Fibroblast of villous mesenchyme (primary cell): ENCODE measurements around the gene ADGB. TPM values are rescaled to one million over a fixed set of nuclear protein-coding genes. Genes with fewer than 3 reads are reported as not detected.
A peak's percentile ranks its signal among the peaks of the same experiment; 100 is the strongest.

Experiments used
- DNase-seq: peaks from one replicate; pipeline ENCODE4 v3.0.0-alpha.2; 2010; ENCODE audit warnings: low read depth
- H3K4me3 ChIP-seq: 2 replicates; pipeline ENCODE4 v1.5.1; 2011; ENCODE audit warnings: low read depth, mild to moderate bottlenecking, low read length
- total RNA-seq: library from RNA; depleted of rRNA; stranded (reverse); fragments of >200 nt; gene quantifications from 2 replicates; pipeline ENCODE4 v1.2.3, GENCODE V29; 2012
- TF ChIP-seq, protein P1 (sequence below): IDR thresholded peaks from 2 replicates; pipeline ENCODE4 v1.5.1; 2012; ENCODE audit warnings: low read depth, mild to moderate bottlenecking, low read length; ENCODE audit not compliant: insufficient read depth

Gene ADGB
- total RNA-seq, 1 donor: not detected

DNA sequence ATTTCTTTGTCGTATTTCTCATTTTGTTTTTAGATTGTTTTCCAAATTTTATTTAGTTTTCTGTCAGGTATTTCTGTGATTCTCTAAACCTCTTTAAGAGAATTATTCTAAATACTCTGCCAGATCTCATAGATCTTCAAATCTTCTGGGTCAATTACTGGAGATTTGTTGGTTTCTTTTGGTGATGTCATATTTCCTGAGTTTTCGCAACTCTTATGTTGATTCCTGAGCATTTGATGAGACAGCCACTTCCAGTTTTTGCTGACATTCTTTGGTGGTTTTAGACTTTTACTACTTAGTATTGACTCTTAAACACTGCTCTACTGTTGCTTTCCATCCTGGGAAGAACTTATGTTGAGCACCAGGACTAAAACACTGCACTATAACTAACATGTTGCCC is 21.9 kb downstream of the ADGB start:
- H3K4me3 ChIP-seq: no peak overlapping the region
- TF ChIP-seq, protein P1, sequence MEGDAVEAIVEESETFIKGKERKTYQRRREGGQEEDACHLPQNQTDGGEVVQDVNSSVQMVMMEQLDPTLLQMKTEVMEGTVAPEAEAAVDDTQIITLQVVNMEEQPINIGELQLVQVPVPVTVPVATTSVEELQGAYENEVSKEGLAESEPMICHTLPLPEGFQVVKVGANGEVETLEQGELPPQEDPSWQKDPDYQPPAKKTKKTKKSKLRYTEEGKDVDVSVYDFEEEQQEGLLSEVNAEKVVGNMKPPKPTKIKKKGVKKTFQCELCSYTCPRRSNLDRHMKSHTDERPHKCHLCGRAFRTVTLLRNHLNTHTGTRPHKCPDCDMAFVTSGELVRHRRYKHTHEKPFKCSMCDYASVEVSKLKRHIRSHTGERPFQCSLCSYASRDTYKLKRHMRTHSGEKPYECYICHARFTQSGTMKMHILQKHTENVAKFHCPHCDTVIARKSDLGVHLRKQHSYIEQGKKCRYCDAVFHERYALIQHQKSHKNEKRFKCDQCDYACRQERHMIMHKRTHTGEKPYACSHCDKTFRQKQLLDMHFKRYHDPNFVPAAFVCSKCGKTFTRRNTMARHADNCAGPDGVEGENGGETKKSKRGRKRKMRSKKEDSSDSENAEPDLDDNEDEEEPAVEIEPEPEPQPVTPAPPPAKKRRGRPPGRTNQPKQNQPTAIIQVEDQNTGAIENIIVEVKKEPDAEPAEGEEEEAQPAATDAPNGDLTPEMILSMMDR: no peak
- DNase-seq: peak; percentile 26

DNA sequence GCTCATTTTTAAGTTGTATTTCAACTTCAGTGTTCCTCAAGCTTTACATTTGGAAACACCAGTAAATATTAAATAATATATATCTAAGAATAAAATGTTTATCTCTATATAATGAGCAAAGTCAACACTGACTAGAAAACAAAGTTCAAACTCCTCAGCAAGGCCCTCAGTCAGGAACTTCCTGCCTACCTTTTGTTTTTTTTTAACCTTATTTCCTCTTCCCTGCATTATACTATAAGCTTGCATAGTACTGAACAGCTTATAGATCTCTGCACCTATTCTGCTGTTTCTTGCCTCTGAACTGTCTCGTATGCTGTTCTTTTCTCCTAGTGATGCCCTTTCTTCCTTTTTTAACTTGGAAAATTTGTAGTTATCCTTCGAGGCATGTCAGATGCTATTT is 29.6 kb downstream of the ADGB start:
- TF ChIP-seq, protein P1: no peak
- no peak overlapping the region for H3K4me3 ChIP-seq
- DNase-seq: no peak

DNA sequence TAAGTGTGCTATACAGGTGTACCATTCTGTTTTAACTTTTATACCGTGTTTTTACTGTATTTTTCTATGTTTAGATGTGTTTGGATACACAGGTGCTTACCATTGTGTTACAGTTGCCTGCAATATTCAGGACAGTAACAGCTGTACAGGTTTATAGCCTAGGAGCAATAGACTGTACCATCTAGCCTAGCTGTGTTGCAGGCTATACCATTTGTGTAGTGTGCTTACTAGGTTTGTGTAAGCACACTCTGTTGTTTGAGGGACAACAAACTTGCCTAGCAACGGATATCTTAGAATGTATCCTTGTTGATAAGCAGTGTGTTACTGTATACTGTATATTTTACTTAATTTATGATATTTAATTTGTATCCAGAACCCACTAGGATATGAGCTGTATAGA is 35.2 kb downstream of the ADGB start:
- TF ChIP-seq, protein P1: no peak
- no peak for DNase-seq
- no peak overlapping the region for H3K4me3 ChIP-seq

DNA sequence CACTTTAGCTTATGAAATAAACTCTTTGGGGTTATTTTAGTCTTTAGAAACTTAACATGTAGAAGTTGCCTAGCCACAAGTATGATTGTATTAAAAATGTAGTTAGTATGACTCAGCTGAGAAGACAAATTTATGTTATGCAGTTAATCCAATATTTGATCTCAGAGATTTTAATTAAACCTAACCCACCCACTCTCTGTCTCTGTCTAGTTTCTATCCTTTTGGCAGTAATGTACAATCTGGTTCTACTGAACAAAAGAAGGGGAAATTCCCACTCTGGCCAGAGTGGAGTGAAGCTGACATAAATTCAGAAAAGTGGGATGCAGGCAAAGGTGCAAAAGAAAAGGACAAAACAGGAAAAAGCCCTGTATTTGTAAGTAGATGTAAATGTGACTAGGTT is 36.4 kb downstream of the ADGB start:
- no peak for DNase-seq
- TF ChIP-seq, protein P1: no peak
- H3K4me3 ChIP-seq: no peak overlapping the region

DNA sequence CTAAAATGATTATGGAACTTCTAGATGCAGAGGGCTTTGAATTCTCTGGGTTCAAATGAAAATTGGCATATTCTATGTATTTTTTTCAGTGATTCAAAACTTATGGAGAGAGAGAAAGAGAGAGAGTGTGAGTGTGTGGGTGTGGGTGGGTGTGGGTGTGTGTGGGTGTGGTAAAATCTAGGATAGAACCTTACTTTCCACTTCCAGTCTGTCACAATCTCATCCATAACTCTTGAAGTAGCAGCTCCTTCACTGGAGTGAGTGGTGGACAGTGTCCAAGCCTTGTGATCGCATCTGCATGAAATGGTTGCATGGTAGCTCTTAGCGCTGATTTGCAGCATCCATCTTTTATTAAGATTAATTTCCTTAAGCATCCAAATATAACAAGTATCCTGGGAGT is 37.7 kb downstream of the ADGB start:
- no peak overlapping the region for H3K4me3 ChIP-seq
- no peak for DNase-seq
- TF ChIP-seq, protein P1: no peak

DNA sequence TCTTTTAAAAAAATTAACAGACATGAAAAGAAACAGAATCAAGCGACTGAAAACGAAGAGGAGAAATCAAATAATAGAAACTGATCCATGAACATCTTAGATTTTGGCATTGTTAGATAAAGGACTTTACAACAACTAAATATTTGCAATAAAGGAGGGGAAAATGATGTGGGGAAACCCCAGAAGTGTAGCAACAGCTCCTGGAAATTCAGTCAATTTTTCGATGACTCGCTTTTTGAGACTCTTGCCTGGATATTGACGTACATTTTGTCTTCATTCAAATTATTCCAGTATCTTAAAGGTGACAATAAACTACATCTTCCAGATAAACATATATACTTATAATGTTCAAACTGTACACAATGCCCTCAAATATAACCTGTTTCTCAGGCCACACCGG is 44.1 kb downstream of the ADGB start:
- no peak overlapping the region for H3K4me3 ChIP-seq
- TF ChIP-seq, protein P1: no peak

DNA sequence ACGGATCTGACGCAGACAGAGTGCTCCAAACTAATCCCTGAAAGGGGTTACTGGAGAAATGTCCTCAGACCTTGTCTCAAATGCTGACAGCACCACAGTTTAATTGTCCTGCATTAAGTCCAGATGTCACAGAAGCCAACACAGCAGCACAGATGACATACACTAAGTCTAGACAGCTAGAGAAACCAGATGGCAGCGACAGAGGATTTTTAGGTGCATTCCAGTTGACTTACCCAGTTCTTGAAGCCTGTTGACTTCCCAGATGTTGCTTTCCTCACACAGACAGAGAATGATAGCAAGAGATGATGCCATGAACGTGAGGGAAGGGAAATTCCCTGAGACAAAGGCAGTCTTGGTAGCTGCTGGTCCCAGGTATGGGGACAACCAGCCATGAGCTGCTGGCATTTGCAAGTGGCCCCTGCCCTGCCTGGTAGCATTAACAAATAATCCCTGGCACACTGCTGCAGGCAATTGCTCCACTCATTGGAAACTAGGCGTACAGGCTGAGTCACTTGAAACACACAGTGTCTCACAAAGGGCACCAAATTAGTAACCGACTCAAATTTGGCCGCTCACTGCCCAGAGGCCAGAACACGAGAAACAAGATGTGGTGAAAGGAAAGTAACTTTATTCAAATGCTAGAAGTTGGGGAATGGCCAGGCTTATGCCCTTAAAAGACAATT is 52.2 kb downstream of the ADGB start:
- TF ChIP-seq, protein P1: no peak
- peak; percentile 2 for DNase-seq
- no peak overlapping the region for H3K4me3 ChIP-seq

More for the DNA sequence above, 44.1 kb downstream of the ADGB start:
- DNase-seq: no peak
